ENCODE measurements around the gene WDR1. TPM values are rescaled to one million over a fixed set of nuclear protein-coding genes. Genes with fewer than 3 reads are reported as not detected.
A peak's percentile ranks its signal among the peaks of the same experiment; 100 is the strongest.

The WDR1 gene
- total RNA-seq, 4 donors from 2014 or later = 353 to 530 (median 419) TPM

- H3K36me3 ChIP-seq = no peaks in the 10 kb centered on the region
- no peak overlapping the region for H3K4me3 ChIP-seq
- H3K9me3 ChIP-seq = no peaks in the 10 kb centered on the region
- WGBS, 2 donors (ENCODE audit: low coverage in 1 of 2) = 64 to 82% methylated on average over 5 to 7 of the region's 10 CpGs
- H3K27ac ChIP-seq = no peak overlapping the region
- H3K4me1 ChIP-seq = peaks cover 0 to 60% (median 0%) of the 10 kb centered on the region in 3 donors
- no peak for TF ChIP-seq EP300 (IDR thresholded peaks at IDR 0.05)
- TF ChIP-seq POLR2AphosphoS5 (IDR thresholded peaks at IDR 0.05) = no peak
- no peak for TF ChIP-seq CTCF (IDR thresholded peaks at IDR 0.05)
- no peak for TF ChIP-seq POLR2A (IDR thresholded peaks at IDR 0.05)
- no peaks in the 10 kb centered on the region for H3K27me3 ChIP-seq
- ATAC-seq = no peak
Measured at GRCh38 chr4:10121568-10122208, 5.1 kb upstream of the WDR1 start.

GRCh38 chr4:10120943-10121567 lies 4.5 kb upstream of the WDR1 start:
- H3K36me3 ChIP-seq = no peaks in the 10 kb centered on the region
- no peak for ATAC-seq
- 82% methylated on average over 7 of the region's 11 CpGs; no CpG with 5 or more reads in 1 of the 2 donors for WGBS, 2 donors (ENCODE audit: low coverage in 1 of 2)
- TF ChIP-seq EP300 (IDR thresholded peaks at IDR 0.05) (no peak), CTCF (IDR thresholded peaks at IDR 0.05) (no peak), POLR2AphosphoS5 (IDR thresholded peaks at IDR 0.05) (no peak), POLR2A (IDR thresholded peaks at IDR 0.05) (no peak)
- no peak overlapping the region for H3K4me3 ChIP-seq
- no peaks in the 10 kb centered on the region for H3K27me3 ChIP-seq
- no peaks in the 10 kb centered on the region for H3K9me3 ChIP-seq
- peaks cover 0 to 60% (median 0%) of the 10 kb centered on the region in 3 donors for H3K4me1 ChIP-seq
- peak overlapping the region in 1 of 4 donors; percentile 98 for H3K27ac ChIP-seq

- ATAC-seq = no peak
- Histone ChIP-seq H3K9me3 (no peaks in the 10 kb centered on the region), H3K27me3 (no peaks in the 10 kb centered on the region), H3K4me3 (no peak overlapping the region), H3K36me3 (peaks cover 0 to 5% of the 10 kb centered on the region in 2 donors), H3K4me1 (peaks cover 0 to 71% (median 5%) of the 10 kb centered on the region in 3 donors), H3K27ac (peak overlapping the region in 3 of 4 donors; percentile 98 to 99 (median 99))
- no peak for TF ChIP-seq POLR2AphosphoS5 (IDR thresholded peaks at IDR 0.05)
- no peak for TF ChIP-seq CTCF (IDR thresholded peaks at IDR 0.05)
- no peak for TF ChIP-seq EP300 (IDR thresholded peaks at IDR 0.05)
- no peak for TF ChIP-seq POLR2A (IDR thresholded peaks at IDR 0.05)
- 90 to 91% methylated on average over 4 to 6 of the region's 7 CpGs for WGBS, 2 donors (ENCODE audit: low coverage in 1 of 2)
Measured at GRCh38 chr4:10119773-10120172, 3.2 kb upstream of the WDR1 start.

GRCh38 chr4:10119278-10119677 lies 2.7 kb upstream of the WDR1 start:
- WGBS, 2 donors (ENCODE audit: low coverage in 1 of 2) = 43 to 48% methylated on average over 6 to 8 of the region's 8 CpGs
- no peaks in the 10 kb centered on the region for H3K9me3 ChIP-seq
- H3K27ac ChIP-seq = peak overlapping the region in 3 of 4 donors; percentile 98 to 99 (median 99)
- peaks cover 0 to 76% (median 10%) of the 10 kb centered on the region in 3 donors for H3K4me1 ChIP-seq
- no peak overlapping the region for H3K4me3 ChIP-seq
- H3K27me3 ChIP-seq = no peaks in the 10 kb centered on the region
- TF ChIP-seq POLR2AphosphoS5 (IDR thresholded peaks at IDR 0.05) = peak; percentile 49
- no peak for TF ChIP-seq EP300 (IDR thresholded peaks at IDR 0.05)
- ATAC-seq = no peak
- peaks cover 0 to 10% of the 10 kb centered on the region in 2 donors for H3K36me3 ChIP-seq

GRCh38 chr4:10118048-10119004 lies 1.7 kb upstream of the WDR1 start:
- no peak for ATAC-seq
- H3K27me3 ChIP-seq = no peaks in the 10 kb centered on the region
- peak overlapping the region; percentile 93 to 99 (median 98) for H3K27ac ChIP-seq
- no peak for TF ChIP-seq POLR2AphosphoS5 (IDR thresholded peaks at IDR 0.05)
- no peak for TF ChIP-seq POLR2A (IDR thresholded peaks at IDR 0.05)
- no peak for TF ChIP-seq EP300 (IDR thresholded peaks at IDR 0.05)
- TF ChIP-seq CTCF (IDR thresholded peaks at IDR 0.05) = no peak
- peaks cover 0 to 76% (median 18%) of the 10 kb centered on the region in 3 donors for H3K4me1 ChIP-seq
- no peaks in the 10 kb centered on the region for H3K9me3 ChIP-seq
- peaks cover 0 to 20% of the 10 kb centered on the region in 2 donors for H3K36me3 ChIP-seq
- peak overlapping the region in 1 of 2 donors; percentile 93 for H3K4me3 ChIP-seq
- WGBS, 2 donors (ENCODE audit: low coverage in 1 of 2) = 60% methylated on average over 13 to 20 of the region's 21 CpGs

All from gastroesophageal sphincter (tissue), 4 donors.